Stomach (tissue), 4 donors: ENCODE results near the gene TSFM.

Experiments used
- CTCF ChIP-seq, 7 experiments: fragments of 450-650 bp in 4 of 7; fragments of 200-600 bp in 3 of 7; sonication (generic) in 3 of 7; IDR thresholded peaks; one replicate each; pipeline ENCODE4 v1.5.1; 2016 to 2019; ENCODE audit warnings: antibody characterized with exemption in 7 of 7, control low read depth in 2 of 7, mild to moderate bottlenecking in 1 of 7
- EP300 ChIP-seq: sonication (generic); formaldehyde crosslinking; IDR thresholded peaks from one replicate; pipeline ENCODE4 v1.6.1; 2017; ENCODE audit warnings: antibody characterized with exemption

- TF ChIP-seq CTCF (IDR thresholded peaks at IDR 0.05), result no peak
- no peak for TF ChIP-seq EP300
Observed at GRCh38 chr12:57833672-57834071, 51.1 kb downstream of the TSFM start.
